Measurements from ENCODE around the gene ZC3H7A. TPM values are rescaled to one million over a fixed set of nuclear protein-coding genes. Genes with fewer than 3 reads are reported as not detected.
A peak's percentile ranks its signal among the peaks of the same experiment; 100 is the strongest.

ZC3H7A gene
- total and polyA plus RNA-seq, 7 experiments from 2014 or later, result 40.1 to 102 (median 87.1) TPM

GRCh38 chr16:11722468-11722808 lies 74.6 kb downstream of the ZC3H7A start:
- no peak overlapping the region for H3K4me3 Mint-ChIP-seq
- peaks cover 13 to 27% (median 21%) of the 10 kb centered on the region in 5 donors for H3K36me3 Mint-ChIP-seq
- peaks cover 5 to 40% (median 17%) of the 10 kb centered on the region in 7 donors for H3K4me1 Mint-ChIP-seq
- DNase-seq (no peak), ATAC-seq (no peak)
- H3K27ac ChIP-seq (ENCODE audit: low read depth, low read length), result no peak overlapping the region
- CTCF ChIA-PET, result interaction anchor here (0.6 kb wide), 1 partner anchor 358 kb away, joined by 3 read pairs; no protein-coding TSS in a partner anchor
- POLR2A ChIA-PET, result interaction anchor here (2.2 kb wide), 1 partner anchor 20 kb away, joined by 8 read pairs; the partner anchor contains the start of gene TXNDC11
- H3K27ac Mint-ChIP-seq, result peak overlapping the region in 8 of 9 donors; percentile 0 to 88 (median 48)
- H3K36me3 ChIP-seq (ENCODE audit: control insufficient read depth in 2 of 3, insufficient read depth in 3 of 3, low read length in 3 of 3), result peaks cover 6 to 52% (median 12%) of the 10 kb centered on the region in 3 experiments
- H3K27me3 ChIP-seq (ENCODE audit: control insufficient read depth in 2 of 2, insufficient read depth in 2 of 2, low read length in 2 of 2), result no peaks in the 10 kb centered on the region
- intact Hi-C loops (cut with micrococcal nuclease), result no loop called here
- no peaks in the 10 kb centered on the region for H3K9me3 ChIP-seq (ENCODE audit: control insufficient read depth in 2 of 3, low read length in 3 of 3)
- H3K9me3 Mint-ChIP-seq, result no peaks in the 10 kb centered on the region
- H3K4me1 ChIP-seq (ENCODE audit: control insufficient read depth in 2 of 2, insufficient read depth in 2 of 2, low read length in 2 of 2), result no peaks in the 10 kb centered on the region
- no peak overlapping the region for H3K4me3 ChIP-seq (ENCODE audit: low read length)
- no peaks in the 10 kb centered on the region for H3K27me3 Mint-ChIP-seq

DNA sequence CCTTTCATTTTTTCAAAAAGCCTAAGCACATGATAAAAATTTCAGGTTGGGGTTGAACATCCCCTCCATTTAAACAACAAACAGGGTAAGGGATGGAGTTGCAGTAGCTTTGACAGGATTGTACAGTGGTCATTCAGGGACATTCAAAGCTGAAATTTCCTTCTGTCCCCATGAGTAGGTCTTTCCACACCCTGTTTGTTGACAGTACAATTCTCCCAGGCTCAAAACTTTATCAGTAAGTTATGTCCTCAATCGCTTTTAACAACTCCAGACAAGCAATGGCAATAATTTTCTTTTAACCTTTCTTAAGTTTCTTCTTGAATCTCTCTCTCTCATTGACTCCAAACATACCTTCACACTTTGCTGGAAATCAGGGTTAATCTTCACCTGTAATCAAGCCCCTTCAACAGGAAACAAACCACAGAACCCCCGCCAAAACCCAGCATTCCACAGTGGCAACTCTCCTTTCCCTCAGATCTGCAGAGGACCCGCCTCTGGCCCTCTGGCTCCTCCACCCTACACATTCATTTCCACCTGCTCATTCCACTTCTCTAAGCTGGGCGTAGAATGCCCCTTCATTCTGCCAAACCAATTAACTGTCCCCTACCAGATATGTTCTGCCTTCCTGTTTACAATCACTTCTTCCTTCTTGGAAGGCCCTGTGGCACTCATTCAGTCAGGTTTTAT lies 75.1 kb downstream of the ZC3H7A start:
- Mint-ChIP-seq H3K27ac (peak overlapping the region in 8 of 9 donors; percentile 0 to 88 (median 48)), H3K36me3 (peaks cover 13 to 27% (median 21%) of the 10 kb centered on the region in 5 donors), H3K4me3 (no peak overlapping the region), H3K9me3 (no peaks in the 10 kb centered on the region), H3K27me3 (no peaks in the 10 kb centered on the region), H3K4me1 (peaks cover 5 to 40% (median 17%) of the 10 kb centered on the region in 7 donors)
- no peak for DNase-seq
- H3K4me1 ChIP-seq (ENCODE audit: control insufficient read depth in 2 of 2, insufficient read depth in 2 of 2, low read length in 2 of 2), result no peaks in the 10 kb centered on the region
- CTCF ChIA-PET, result no interaction called here
- intact Hi-C loops (cut with micrococcal nuclease), result no loop called here
- no peaks in the 10 kb centered on the region for H3K27me3 ChIP-seq (ENCODE audit: control insufficient read depth in 2 of 2, insufficient read depth in 2 of 2, low read length in 2 of 2)
- H3K36me3 ChIP-seq (ENCODE audit: control insufficient read depth in 2 of 3, insufficient read depth in 3 of 3, low read length in 3 of 3), result peaks cover 6 to 52% (median 12%) of the 10 kb centered on the region in 3 experiments
- no peak overlapping the region for H3K4me3 ChIP-seq (ENCODE audit: low read length)
- no peak overlapping the region for H3K27ac ChIP-seq (ENCODE audit: low read depth, low read length)
- ATAC-seq, result no peak
- POLR2A ChIA-PET, result interaction anchor here (2.2 kb wide), 1 partner anchor 21 kb away, joined by 8 read pairs; the partner anchor contains the start of gene TXNDC11
- no peaks in the 10 kb centered on the region for H3K9me3 ChIP-seq (ENCODE audit: control insufficient read depth in 2 of 3, low read length in 3 of 3)

DNA sequence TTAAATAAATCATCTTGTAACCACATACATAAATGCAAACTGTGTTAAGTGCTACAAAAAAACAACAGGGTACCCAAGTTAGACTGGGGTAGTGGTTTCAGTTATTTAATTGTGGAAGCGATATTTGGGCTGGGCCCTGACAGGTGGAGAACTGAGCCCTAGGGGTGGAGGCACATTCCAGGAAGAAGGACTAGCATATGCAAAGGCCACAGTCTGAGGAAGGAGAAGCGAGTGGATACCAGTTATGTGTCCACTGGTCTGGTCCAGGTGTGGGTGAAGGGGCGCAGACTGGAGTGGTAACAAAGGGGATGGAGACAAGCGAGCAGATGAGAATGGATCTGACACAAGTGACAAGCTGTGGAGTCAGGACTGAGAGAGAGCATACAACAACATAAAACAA lies 77.3 kb downstream of the ZC3H7A start:
- Histone ChIP-seq H3K27ac (ENCODE audit: low read depth, low read length) (no peak overlapping the region), H3K9me3 (ENCODE audit: control insufficient read depth in 2 of 3, low read length in 3 of 3) (no peaks in the 10 kb centered on the region), H3K27me3 (ENCODE audit: control insufficient read depth in 2 of 2, insufficient read depth in 2 of 2, low read length in 2 of 2) (no peaks in the 10 kb centered on the region), H3K4me1 (ENCODE audit: control insufficient read depth in 2 of 2, insufficient read depth in 2 of 2, low read length in 2 of 2) (no peaks in the 10 kb centered on the region), H3K36me3 (ENCODE audit: control insufficient read depth in 2 of 3, insufficient read depth in 3 of 3, low read length in 3 of 3) (peaks cover 0 to 57% (median 4%) of the 10 kb centered on the region in 3 experiments), H3K4me3 (ENCODE audit: low read length) (no peak overlapping the region)
- POLR2A ChIA-PET, result interaction anchor here (1.2 kb wide), 1 partner anchor 94 kb away, joined by 3 read pairs; no protein-coding TSS in a partner anchor
- CTCF ChIA-PET, result interaction anchor here (0.6 to 2.3 kb wide), 4 partner anchors 78 to 187 kb away, joined by 3 to 6 read pairs (median 4); partner anchors contain the start of gene RSL1D1
- DNase-seq, result no peak
- H3K4me1 Mint-ChIP-seq, result peaks cover 5 to 41% (median 19%) of the 10 kb centered on the region in 7 donors
- intact Hi-C loops (cut with micrococcal nuclease), result loop anchor here in 1 of 2 donors (10.0 kb wide), 1 partner anchor 75 kb away; no protein-coding TSS in a partner anchor
- no peaks in the 10 kb centered on the region for H3K9me3 Mint-ChIP-seq
- no peak overlapping the region for H3K4me3 Mint-ChIP-seq
- H3K36me3 Mint-ChIP-seq, result peaks cover 13 to 27% (median 17%) of the 10 kb centered on the region in 5 donors
- no peaks in the 10 kb centered on the region for H3K27me3 Mint-ChIP-seq
- peak overlapping the region in 5 of 9 donors; percentile 41 to 64 (median 49) for H3K27ac Mint-ChIP-seq
- no peak for ATAC-seq

- no peak overlapping the region for H3K27ac ChIP-seq (ENCODE audit: low read depth, low read length)
- Mint-ChIP-seq H3K36me3 (peaks cover 13 to 29% (median 21%) of the 10 kb centered on the region in 5 donors), H3K4me3 (no peak overlapping the region), H3K27ac (peak overlapping the region in 3 of 9 donors; percentile 43 to 64 (median 49)), H3K27me3 (no peaks in the 10 kb centered on the region), H3K9me3 (no peaks in the 10 kb centered on the region), H3K4me1 (peaks cover 5 to 44% (median 23%) of the 10 kb centered on the region in 7 donors)
- no peak overlapping the region for H3K4me3 ChIP-seq (ENCODE audit: low read length)
- intact Hi-C loops (cut with micrococcal nuclease), result loop anchor here in 1 of 2 donors (10.0 kb wide), 1 partner anchor 74 kb away; no protein-coding TSS in a partner anchor
- ATAC-seq, result no peak
- ChIA-PET POLR2A (interaction anchor here (0.5 to 1.2 kb wide), 2 partner anchors 93 to 374 kb away, joined by 3 read pairs; partner anchors contain the start of gene RMI2), CTCF (interaction anchor here (0.6 to 2.3 kb wide), 4 partner anchors 77 to 187 kb away, joined by 3 to 6 read pairs (median 4); partner anchors contain the start of gene RSL1D1)
- H3K4me1 ChIP-seq (ENCODE audit: control insufficient read depth in 2 of 2, insufficient read depth in 2 of 2, low read length in 2 of 2), result peaks cover 0 to 3% of the 10 kb centered on the region in 2 donors
- no peaks in the 10 kb centered on the region for H3K27me3 ChIP-seq (ENCODE audit: control insufficient read depth in 2 of 2, insufficient read depth in 2 of 2, low read length in 2 of 2)
- DNase-seq, result no peak
- no peaks in the 10 kb centered on the region for H3K9me3 ChIP-seq (ENCODE audit: control insufficient read depth in 2 of 3, low read length in 3 of 3)
- peaks cover 0 to 53% (median 4%) of the 10 kb centered on the region in 3 experiments for H3K36me3 ChIP-seq (ENCODE audit: control insufficient read depth in 2 of 3, insufficient read depth in 3 of 3, low read length in 3 of 3)
These were observed 77.9 kb downstream of the ZC3H7A start for GRCh38 chr16:11719171-11719570.

GRCh38 chr16:11717811-11718210 lies 79.2 kb downstream of the ZC3H7A start:
- Histone ChIP-seq H3K27ac (ENCODE audit: low read depth, low read length) (peak overlapping the region; percentile 35), H3K4me1 (ENCODE audit: control insufficient read depth in 2 of 2, insufficient read depth in 2 of 2, low read length in 2 of 2) (peaks cover 0 to 3% of the 10 kb centered on the region in 2 donors), H3K4me3 (ENCODE audit: low read length) (no peak overlapping the region), H3K9me3 (ENCODE audit: control insufficient read depth in 2 of 3, low read length in 3 of 3) (no peaks in the 10 kb centered on the region), H3K27me3 (ENCODE audit: control insufficient read depth in 2 of 2, insufficient read depth in 2 of 2, low read length in 2 of 2) (no peaks in the 10 kb centered on the region), H3K36me3 (ENCODE audit: control insufficient read depth in 2 of 3, insufficient read depth in 3 of 3, low read length in 3 of 3) (peaks cover 0 to 52% (median 4%) of the 10 kb centered on the region in 3 experiments)
- ChIA-PET POLR2A (interaction anchor here (0.6 to 0.7 kb wide), 3 partner anchors 14 to 409 kb away, joined by 3 to 4 read pairs (median 3); no protein-coding TSS in a partner anchor), CTCF (interaction anchor here (0.6 to 1.7 kb wide), 4 partner anchors 82 to 616 kb away, joined by 3 to 13 read pairs (median 4); no protein-coding TSS in a partner anchor)
- Mint-ChIP-seq H3K27me3 (no peaks in the 10 kb centered on the region), H3K9me3 (no peaks in the 10 kb centered on the region), H3K27ac (peak overlapping the region in 8 of 9 donors; percentile 25 to 79 (median 54)), H3K4me1 (peaks cover 5 to 40% (median 18%) of the 10 kb centered on the region in 7 donors), H3K36me3 (peaks cover 13 to 25% (median 17%) of the 10 kb centered on the region in 5 donors), H3K4me3 (no peak overlapping the region)
- ATAC-seq (no peak), DNase-seq (no peak)
- intact Hi-C loops (cut with micrococcal nuclease), result loop anchor here in 1 of 2 donors (10.0 kb wide), 1 partner anchor 73 kb away; no protein-coding TSS in a partner anchor

GRCh38 chr16:11716336-11716735 lies 80.7 kb downstream of the ZC3H7A start:
- no peak overlapping the region for H3K4me3 ChIP-seq (ENCODE audit: low read length)
- DNase-seq (no peak), ATAC-seq (no peak)
- H3K27me3 ChIP-seq (ENCODE audit: control insufficient read depth in 2 of 2, insufficient read depth in 2 of 2, low read length in 2 of 2), result no peaks in the 10 kb centered on the region
- H3K9me3 ChIP-seq (ENCODE audit: control insufficient read depth in 2 of 3, low read length in 3 of 3), result no peaks in the 10 kb centered on the region
- peaks cover 4 to 38% (median 22%) of the 10 kb centered on the region in 7 donors for H3K4me1 Mint-ChIP-seq
- CTCF ChIA-PET, result interaction anchor here (0.8 to 5.5 kb wide), 2 partner anchors 184 to 307 kb away, joined by 3 to 53 read pairs; no protein-coding TSS in a partner anchor
- H3K27me3 Mint-ChIP-seq, result no peaks in the 10 kb centered on the region
- POLR2A ChIA-PET, result no interaction called here
- intact Hi-C loops (cut with micrococcal nuclease), result loop anchor here in 1 of 2 donors (10.0 kb wide), 1 partner anchor 72 kb away; no protein-coding TSS in a partner anchor
- H3K36me3 ChIP-seq (ENCODE audit: control insufficient read depth in 2 of 3, insufficient read depth in 3 of 3, low read length in 3 of 3), result peaks cover 0 to 46% (median 4%) of the 10 kb centered on the region in 3 experiments
- no peaks in the 10 kb centered on the region for H3K9me3 Mint-ChIP-seq
- H3K27ac Mint-ChIP-seq, result peak overlapping the region in 7 of 9 donors; percentile 2 to 79 (median 59)
- H3K36me3 Mint-ChIP-seq, result peaks cover 7 to 25% (median 16%) of the 10 kb centered on the region in 5 donors
- peaks cover 0 to 3% of the 10 kb centered on the region in 2 donors for H3K4me1 ChIP-seq (ENCODE audit: control insufficient read depth in 2 of 2, insufficient read depth in 2 of 2, low read length in 2 of 2)
- H3K27ac ChIP-seq (ENCODE audit: low read depth, low read length), result no peak overlapping the region
- H3K4me3 Mint-ChIP-seq, result no peak overlapping the region

Data from naive thymus-derived CD4-positive, alpha-beta T cell (primary cell).